Right lobe of liver (tissue), 4 donors: ENCODE results near the gene CAMK2B.

Experiments
- POLR2A ChIP-seq: fragments of 450-650 bp; IDR thresholded peaks from one replicate; pipeline ENCODE4 v1.6.1; 2017; ENCODE audit warnings: antibody characterized with exemption, mild to moderate bottlenecking
- TF ChIP-seq, protein P1 (sequence below), 4 donors: fragments of 200-600 bp in 3 of 4; fragments of 450-650 bp in 1 of 4; IDR thresholded peaks; one replicate each; pipeline versions ENCODE4 v1.5.1 to v1.8.0; 2016 to 2022; ENCODE audit warnings: antibody characterized with exemption in 4 of 4, mild to moderate bottlenecking in 2 of 4
- donor health status: DM: no; HTN: no; CAD: no.
- donor health status: DM: no; HTN: no; CAD: no.
- donor health status: DM: no; HTN: yes; CAD: no.

DNA sequence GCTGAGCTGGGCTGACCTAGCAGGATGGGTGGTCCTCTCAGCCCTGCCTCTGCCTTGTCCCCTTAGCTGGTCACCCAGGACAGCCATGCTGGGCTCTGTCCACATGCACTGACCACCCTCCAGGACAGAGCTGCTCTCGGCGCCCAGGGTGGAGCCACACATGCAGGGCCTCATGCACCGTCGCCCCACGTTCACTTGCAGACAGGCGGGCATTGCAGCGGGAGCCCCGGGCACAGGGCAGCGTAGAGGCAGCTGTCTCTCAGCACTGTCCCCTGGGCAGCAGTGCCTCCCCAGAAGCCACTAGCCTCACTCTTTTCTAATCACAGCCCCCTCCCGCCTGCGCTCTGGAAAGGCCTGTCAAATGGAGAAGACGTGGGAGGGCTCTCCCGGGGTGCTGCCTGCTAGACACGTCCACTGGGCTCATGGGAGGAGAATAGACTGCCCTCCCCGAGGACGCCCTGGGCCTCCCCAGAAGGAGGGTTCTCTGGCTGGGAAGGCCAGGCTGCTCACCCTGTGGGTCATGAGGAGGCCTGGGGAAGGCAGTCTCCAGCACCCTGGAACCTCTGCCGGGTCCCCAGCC is 87.2 kb downstream of the CAMK2B start:
- TF ChIP-seq POLR2A, result no peak
- TF ChIP-seq, protein P1, sequence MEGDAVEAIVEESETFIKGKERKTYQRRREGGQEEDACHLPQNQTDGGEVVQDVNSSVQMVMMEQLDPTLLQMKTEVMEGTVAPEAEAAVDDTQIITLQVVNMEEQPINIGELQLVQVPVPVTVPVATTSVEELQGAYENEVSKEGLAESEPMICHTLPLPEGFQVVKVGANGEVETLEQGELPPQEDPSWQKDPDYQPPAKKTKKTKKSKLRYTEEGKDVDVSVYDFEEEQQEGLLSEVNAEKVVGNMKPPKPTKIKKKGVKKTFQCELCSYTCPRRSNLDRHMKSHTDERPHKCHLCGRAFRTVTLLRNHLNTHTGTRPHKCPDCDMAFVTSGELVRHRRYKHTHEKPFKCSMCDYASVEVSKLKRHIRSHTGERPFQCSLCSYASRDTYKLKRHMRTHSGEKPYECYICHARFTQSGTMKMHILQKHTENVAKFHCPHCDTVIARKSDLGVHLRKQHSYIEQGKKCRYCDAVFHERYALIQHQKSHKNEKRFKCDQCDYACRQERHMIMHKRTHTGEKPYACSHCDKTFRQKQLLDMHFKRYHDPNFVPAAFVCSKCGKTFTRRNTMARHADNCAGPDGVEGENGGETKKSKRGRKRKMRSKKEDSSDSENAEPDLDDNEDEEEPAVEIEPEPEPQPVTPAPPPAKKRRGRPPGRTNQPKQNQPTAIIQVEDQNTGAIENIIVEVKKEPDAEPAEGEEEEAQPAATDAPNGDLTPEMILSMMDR (IDR thresholded peaks at IDR 0.05), result no peak
